Measurements from ENCODE around the gene SMYD3.

SMYD3 gene

GRCh38 chr1:246215510-246215903 lies 291.6 kb downstream of the SMYD3 start:
- no peaks in the 10 kb centered on the region for H4K20me1 ChIP-seq
- no peak for TF ChIP-seq Cebpa-rat (IDR thresholded peaks at IDR 0.05)
- H3K36me3 ChIP-seq: peaks cover under 1 to 5% (median 2%) of the 10 kb centered on the region in 11 experiments; a peak in 13 of 22 replicates
- H3K9me3 ChIP-seq (replicated peaks in 1 of 11): peaks cover 3 to 53% (median 13%) of the 10 kb centered on the region in 11 experiments
- H3K4me3 ChIP-seq: peak overlapping the region in 3 of 10 experiments; percentile 14 to 32 (median 18); a peak in 3 of 20 replicates
- peak overlapping the region; percentile 69 to 89 (median 81) for H3K27ac ChIP-seq
- peak overlapping the region in 10 of 11 experiments; percentile 2 to 63 (median 48); a peak in 15 of 22 replicates for H3K9ac ChIP-seq
- no peaks in the 10 kb centered on the region for H3K27me3 ChIP-seq
- H3K4me2 ChIP-seq: peak overlapping the region; percentile 27 to 93 (median 62)
- H3K4me1 ChIP-seq: peaks cover 33 to 72% (median 63%) of the 10 kb centered on the region in 10 experiments

- H3K27me3 ChIP-seq: no peaks in the 10 kb centered on the region
- peak overlapping the region; percentile 69 to 89 (median 81) for H3K27ac ChIP-seq
- peak; percentile 61 to 98 (median 93); a peak in 21 of 22 replicates for TF ChIP-seq Cebpa-rat (IDR thresholded peaks at IDR 0.05)
- peak overlapping the region in 3 of 10 experiments; percentile 14 to 32 (median 18); a peak in 2 of 20 replicates for H3K4me3 ChIP-seq
- H4K20me1 ChIP-seq: no peaks in the 10 kb centered on the region
- H3K4me1 ChIP-seq: peaks cover 31 to 71% (median 59%) of the 10 kb centered on the region in 10 experiments
- H3K36me3 ChIP-seq: peaks cover 0 to 7% (median 0%) of the 10 kb centered on the region in 11 experiments; a peak in 2 of 22 replicates
- H3K9me3 ChIP-seq (replicated peaks in 1 of 11): peaks cover 0 to 49% (median 9%) of the 10 kb centered on the region in 11 experiments; a peak in 11 of 22 replicates
- H3K9ac ChIP-seq: peak overlapping the region in 10 of 11 experiments; percentile 2 to 63 (median 49); a peak in 14 of 22 replicates
- H3K4me2 ChIP-seq: peak overlapping the region; percentile 27 to 93 (median 62)
These were observed 292.2 kb downstream of the SMYD3 start for GRCh38 chr1:246214708-246215509.

GRCh38 chr1:246213947-246214346 lies 293.1 kb downstream of the SMYD3 start:
- H3K4me3 ChIP-seq: no peak overlapping the region; a peak in 1 of 20 replicates
- peaks cover 22 to 62% (median 50%) of the 10 kb centered on the region in 10 experiments for H3K4me1 ChIP-seq
- no peaks in the 10 kb centered on the region for H4K20me1 ChIP-seq
- H3K9ac ChIP-seq: peak overlapping the region in 3 of 11 experiments; percentile 50 to 62 (median 60); a peak in 2 of 22 replicates
- peak overlapping the region in 9 of 11 experiments; percentile 61 to 89 (median 81); a peak in 17 of 22 replicates for H3K27ac ChIP-seq
- peaks cover 0 to 40% (median 9%) of the 10 kb centered on the region in 11 experiments; a peak in 11 of 22 replicates for H3K9me3 ChIP-seq (replicated peaks in 1 of 11)
- peaks cover 0 to 7% (median 0%) of the 10 kb centered on the region in 11 experiments; a peak in 2 of 22 replicates for H3K36me3 ChIP-seq
- TF ChIP-seq Cebpa-rat (IDR thresholded peaks at IDR 0.05): no peak
- peak overlapping the region in 8 of 11 experiments; percentile 54 to 72 (median 66); a peak in 16 of 22 replicates for H3K4me2 ChIP-seq
- no peaks in the 10 kb centered on the region for H3K27me3 ChIP-seq

- Histone ChIP-seq H3K9me3 (replicated peaks in 1 of 11) (peaks cover 0 to 36% (median 9%) of the 10 kb centered on the region in 11 experiments; a peak in 11 of 22 replicates), H3K27ac (peak overlapping the region in 9 of 11 experiments; percentile 61 to 89 (median 81); a peak in 16 of 22 replicates), H3K4me3 (no peak overlapping the region), H3K36me3 (peaks cover 0 to 7% (median 0%) of the 10 kb centered on the region in 11 experiments; a peak in 2 of 22 replicates), H3K4me1 (peaks cover 20 to 57% (median 45%) of the 10 kb centered on the region in 10 experiments; a peak in 19 of 20 replicates), H3K9ac (no peak overlapping the region), H3K4me2 (peak overlapping the region in 8 of 11 experiments; percentile 54 to 72 (median 66); a peak in 14 of 22 replicates), H3K27me3 (no peaks in the 10 kb centered on the region), H4K20me1 (no peaks in the 10 kb centered on the region)
- TF ChIP-seq Cebpa-rat (IDR thresholded peaks at IDR 0.05): no peak
These were observed 293.6 kb downstream of the SMYD3 start for GRCh38 chr1:246213502-246213901.

GRCh38 chr1:246213036-246213435 lies 294.0 kb downstream of the SMYD3 start:
- no peak overlapping the region for H3K4me3 ChIP-seq
- TF ChIP-seq Cebpa-rat (IDR thresholded peaks at IDR 0.05): no peak
- no peaks in the 10 kb centered on the region for H3K27me3 ChIP-seq
- H3K4me2 ChIP-seq: peak overlapping the region in 5 of 11 experiments; percentile 65 to 72 (median 71); a peak in 11 of 22 replicates
- peak overlapping the region in 3 of 11 experiments; percentile 78 to 81 (median 80); a peak in 5 of 22 replicates for H3K27ac ChIP-seq
- no peaks in the 10 kb centered on the region for H4K20me1 ChIP-seq
- H3K36me3 ChIP-seq: peaks cover 0 to 7% (median 0%) of the 10 kb centered on the region in 11 experiments; a peak in 2 of 22 replicates
- no peak overlapping the region for H3K9ac ChIP-seq
- peaks cover 0 to 32% (median 9%) of the 10 kb centered on the region in 11 experiments; a peak in 11 of 22 replicates for H3K9me3 ChIP-seq (replicated peaks in 1 of 11)
- H3K4me1 ChIP-seq: peaks cover 20 to 53% (median 42%) of the 10 kb centered on the region in 10 experiments; a peak in 19 of 20 replicates

GRCh38 chr1:246212013-246212412 lies 295.1 kb downstream of the SMYD3 start:
- peaks cover 16 to 44% (median 38%) of the 10 kb centered on the region in 10 experiments; a peak in 19 of 20 replicates for H3K4me1 ChIP-seq
- no peaks in the 10 kb centered on the region for H4K20me1 ChIP-seq
- H3K27me3 ChIP-seq: no peaks in the 10 kb centered on the region
- no peak overlapping the region for H3K27ac ChIP-seq
- H3K4me2 ChIP-seq: no peak overlapping the region
- H3K9me3 ChIP-seq (replicated peaks in 1 of 11): peaks cover 0 to 28% (median 9%) of the 10 kb centered on the region in 11 experiments; a peak in 11 of 22 replicates
- TF ChIP-seq Cebpa-rat (IDR thresholded peaks at IDR 0.05): no peak
- H3K4me3 ChIP-seq: no peak overlapping the region
- no peak overlapping the region for H3K9ac ChIP-seq
- peaks cover 0 to 7% (median 0%) of the 10 kb centered on the region in 11 experiments; a peak in 2 of 22 replicates for H3K36me3 ChIP-seq

- H3K4me3 ChIP-seq: no peak overlapping the region
- peaks cover 0 to 17% (median 4%) of the 10 kb centered on the region in 11 experiments; a peak in 10 of 22 replicates for H3K9me3 ChIP-seq (replicated peaks in 1 of 11)
- H3K4me1 ChIP-seq: peaks cover 11 to 43% (median 34%) of the 10 kb centered on the region in 10 experiments; a peak in 19 of 20 replicates
- no peak for TF ChIP-seq Cebpa-rat (IDR thresholded peaks at IDR 0.05)
- H3K27ac ChIP-seq: no peak overlapping the region
- H3K36me3 ChIP-seq: peaks cover 0 to 7% (median 0%) of the 10 kb centered on the region in 11 experiments; a peak in 1 of 22 replicates
- H3K27me3 ChIP-seq: no peaks in the 10 kb centered on the region
- H3K9ac ChIP-seq: no peak overlapping the region
- no peak overlapping the region for H3K4me2 ChIP-seq
- no peaks in the 10 kb centered on the region for H4K20me1 ChIP-seq
These were observed 296.3 kb downstream of the SMYD3 start for GRCh38 chr1:246210756-246211155.

- H3K36me3 ChIP-seq: peaks cover 0 to 11% (median 0%) of the 10 kb centered on the region in 11 experiments; a peak in 3 of 22 replicates
These were observed 299.0 kb downstream of the SMYD3 start for GRCh38 chr1:246208105-246208504.

More at GRCh38 chr1:246208105-246208504, 299.0 kb downstream of the SMYD3 start:
- Histone ChIP-seq H3K27ac (no peak overlapping the region), H3K4me1 (peaks cover 0 to 31% (median 16%) of the 10 kb centered on the region in 10 experiments; a peak in 14 of 20 replicates), H3K4me3 (no peak overlapping the region), H3K9me3 (replicated peaks in 1 of 11) (peaks cover 0 to 4% (median 0%) of the 10 kb centered on the region in 11 experiments; a peak in 1 of 22 replicates), H3K4me2 (no peak overlapping the region), H3K9ac (no peak overlapping the region), H3K27me3 (no peaks in the 10 kb centered on the region), H4K20me1 (no peaks in the 10 kb centered on the region)
- no peak for TF ChIP-seq Cebpa-rat (IDR thresholded peaks at IDR 0.05)

All from BLaER1 treated with 17β-estradiol and CSF1 and Interleukin-3, amounts not matched to agents 10 nM and 100 nM (cell line).